NCI-H128 (cell line): Measurements from ENCODE around the gene NRAS.
"Not testable (repeated sequence)": the region's sequence is repeated elsewhere in the genome, so short reads cannot be mapped to it uniquely, and the experiment has no call there.

Experiments
- DNase-seq: peaks from one replicate; lab custom pipeline; 2025; ENCODE audit not compliant: unreplicated experiment; lab: John Stamatoyannopoulos, UW

The NRAS gene

DNA sequence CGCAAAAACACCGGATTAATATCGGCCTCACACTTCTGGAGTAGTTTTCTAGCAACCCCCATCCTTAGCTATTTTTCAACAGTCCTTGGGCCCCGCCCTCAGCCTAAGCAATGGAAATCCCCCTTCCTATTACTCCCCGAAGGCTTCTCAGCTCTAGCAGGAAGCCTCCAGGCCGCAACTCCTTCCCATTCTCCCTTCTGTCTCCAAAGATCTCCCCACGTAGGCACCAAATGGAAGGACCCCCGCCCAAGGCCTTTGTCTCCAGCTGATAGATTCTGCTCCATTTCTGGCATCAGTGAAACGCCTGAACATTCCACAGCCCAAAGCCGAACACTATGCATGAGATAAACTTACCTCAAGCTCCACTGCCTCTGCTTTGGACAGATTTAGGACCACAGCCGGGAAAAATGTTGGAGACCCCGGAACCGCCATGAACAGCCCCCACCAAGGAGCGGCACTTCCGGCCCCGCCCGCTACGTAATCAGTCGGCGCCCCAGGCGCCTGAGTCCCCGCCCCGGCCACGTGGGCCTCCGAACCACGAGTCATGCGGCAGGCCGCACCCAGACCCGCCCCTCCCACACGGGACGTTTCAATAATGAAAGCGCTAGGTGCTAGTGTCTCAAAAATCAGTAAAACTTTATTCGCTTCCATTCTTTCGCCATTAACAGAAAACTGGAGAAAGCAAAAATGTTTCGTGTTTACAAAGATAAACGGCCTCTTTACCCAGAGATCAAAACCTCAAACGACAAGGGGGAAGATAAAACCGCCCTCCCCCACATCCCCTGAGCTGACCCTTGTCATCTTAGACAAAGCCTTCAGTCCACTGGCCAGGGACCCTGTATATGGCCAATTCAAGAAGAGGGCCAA lies at the start of gene NRAS:
Gene NRAS (minus strand): TSS at position 468 of the 867 bp plus-strand sequence. CDS start 611 bp downstream, outside the sequence.
- peak; percentile 65 for DNase-seq

DNA sequence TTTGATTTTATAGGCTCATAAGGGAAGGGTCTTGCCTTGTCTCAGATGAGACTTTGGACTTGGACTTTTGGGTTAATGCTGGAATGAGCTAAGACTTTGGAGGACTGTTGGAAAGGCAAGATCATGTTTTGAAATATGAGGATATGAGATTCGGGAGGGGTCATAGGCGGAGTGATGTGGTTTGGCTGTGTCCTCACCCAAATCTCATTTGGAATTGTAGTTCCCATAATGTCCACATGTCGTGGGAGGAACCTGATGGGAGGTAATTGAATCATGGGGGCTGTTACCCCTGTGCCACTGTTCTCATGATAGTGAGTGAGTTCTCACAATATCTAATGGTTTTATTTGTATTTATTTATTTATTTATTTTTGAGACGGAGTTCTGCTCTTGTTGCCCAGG lies 48.1 kb upstream of the NRAS start:
- DNase-seq: no peak

DNA sequence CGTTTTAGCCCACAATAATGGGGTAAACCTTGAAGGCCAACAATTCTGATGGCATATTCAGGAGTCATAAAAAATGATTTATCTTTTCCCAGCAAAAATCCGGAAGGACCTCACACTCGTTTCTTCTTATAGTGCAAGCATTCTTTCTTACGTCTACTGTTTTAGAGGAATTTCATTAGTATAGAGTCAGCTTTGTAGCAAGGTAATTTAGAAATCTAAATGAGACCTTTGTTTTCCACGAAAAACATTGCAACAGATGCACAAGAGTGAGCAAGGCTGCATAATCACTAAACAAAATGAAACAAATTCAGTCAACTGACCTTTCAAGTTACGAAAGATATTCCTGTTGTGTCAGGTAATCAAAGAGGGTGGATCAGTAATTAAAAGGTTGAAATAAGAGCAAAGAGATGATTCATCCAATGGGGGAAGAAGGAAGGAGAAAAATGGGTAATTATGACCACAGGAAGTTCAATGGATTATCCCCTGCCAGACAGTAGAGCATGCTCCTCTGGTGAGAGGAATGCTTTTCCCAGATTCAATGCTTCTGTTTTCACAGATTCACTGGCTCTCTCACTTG lies 41.8 kb upstream of the NRAS start:
- no peak for DNase-seq

DNA sequence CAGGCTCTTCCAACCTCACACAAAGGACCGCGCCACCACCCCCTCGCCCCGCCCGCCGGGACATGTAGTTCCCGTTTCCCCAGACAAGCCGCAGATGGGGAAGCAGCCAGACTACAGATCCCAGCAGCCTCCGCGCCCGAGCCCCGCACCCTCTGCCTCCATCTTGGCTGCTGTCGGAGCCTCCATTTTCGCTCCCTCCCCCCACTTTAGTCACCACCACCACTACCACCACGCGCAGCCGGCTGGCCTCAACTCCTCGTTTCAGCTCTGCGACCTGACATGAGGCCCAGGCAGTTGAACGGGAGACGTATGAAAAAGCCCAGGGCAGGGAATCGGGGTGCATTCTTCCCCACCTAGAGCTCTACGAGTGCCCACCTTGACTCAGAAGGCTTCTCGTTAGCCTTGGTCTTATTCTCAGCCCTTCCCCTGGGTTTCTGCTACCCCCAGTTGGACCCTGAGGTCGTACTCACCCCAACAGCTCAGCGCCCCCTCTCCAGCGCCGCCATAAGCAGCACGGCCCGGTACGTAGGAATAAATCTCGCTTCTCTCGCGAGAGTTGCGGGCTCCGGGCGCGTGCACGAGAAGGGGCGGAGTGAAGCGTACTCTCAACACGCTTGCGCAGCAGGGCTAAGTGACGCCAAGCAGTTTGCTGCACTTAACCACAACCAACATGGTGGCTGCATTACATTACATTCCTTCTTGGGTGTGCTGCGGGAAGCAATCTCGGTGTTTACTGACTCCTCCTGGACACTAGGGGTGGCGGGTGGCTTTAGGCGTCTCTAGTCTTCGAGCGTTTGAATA lies 41.1 kb upstream of the NRAS start, which contains the start of gene CSDE1:
Gene CSDE1 (minus strand): TSS at position 530 of the 801 bp plus-strand sequence. CDS start 18,094 bp downstream, outside the sequence.
- peak; percentile 97 for DNase-seq

DNA sequence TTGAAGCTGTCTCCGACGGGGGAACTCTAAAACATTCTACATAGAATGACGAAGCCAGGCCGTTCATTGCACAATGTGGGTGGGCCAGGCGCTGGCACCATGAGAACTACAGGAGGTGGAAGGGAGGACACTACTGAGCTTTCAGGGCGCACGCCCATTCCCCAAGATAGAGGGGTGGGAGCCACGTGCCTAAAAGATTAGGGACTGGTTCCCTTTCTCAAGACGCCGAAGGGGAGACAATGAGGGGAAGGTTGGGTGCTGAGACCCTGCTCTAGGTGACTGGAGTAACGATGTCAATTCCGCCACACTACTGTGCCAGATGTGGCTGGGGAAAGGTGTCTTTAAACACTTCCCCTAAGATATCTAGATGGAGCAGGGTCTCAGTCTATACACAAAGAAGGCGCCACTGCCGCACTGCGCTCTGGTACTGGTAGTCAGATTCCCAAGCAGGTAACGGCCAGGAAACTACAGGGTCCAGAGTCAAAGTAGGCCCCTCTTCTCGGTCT lies 40.4 kb upstream of the NRAS start:
- no peak for DNase-seq

DNA sequence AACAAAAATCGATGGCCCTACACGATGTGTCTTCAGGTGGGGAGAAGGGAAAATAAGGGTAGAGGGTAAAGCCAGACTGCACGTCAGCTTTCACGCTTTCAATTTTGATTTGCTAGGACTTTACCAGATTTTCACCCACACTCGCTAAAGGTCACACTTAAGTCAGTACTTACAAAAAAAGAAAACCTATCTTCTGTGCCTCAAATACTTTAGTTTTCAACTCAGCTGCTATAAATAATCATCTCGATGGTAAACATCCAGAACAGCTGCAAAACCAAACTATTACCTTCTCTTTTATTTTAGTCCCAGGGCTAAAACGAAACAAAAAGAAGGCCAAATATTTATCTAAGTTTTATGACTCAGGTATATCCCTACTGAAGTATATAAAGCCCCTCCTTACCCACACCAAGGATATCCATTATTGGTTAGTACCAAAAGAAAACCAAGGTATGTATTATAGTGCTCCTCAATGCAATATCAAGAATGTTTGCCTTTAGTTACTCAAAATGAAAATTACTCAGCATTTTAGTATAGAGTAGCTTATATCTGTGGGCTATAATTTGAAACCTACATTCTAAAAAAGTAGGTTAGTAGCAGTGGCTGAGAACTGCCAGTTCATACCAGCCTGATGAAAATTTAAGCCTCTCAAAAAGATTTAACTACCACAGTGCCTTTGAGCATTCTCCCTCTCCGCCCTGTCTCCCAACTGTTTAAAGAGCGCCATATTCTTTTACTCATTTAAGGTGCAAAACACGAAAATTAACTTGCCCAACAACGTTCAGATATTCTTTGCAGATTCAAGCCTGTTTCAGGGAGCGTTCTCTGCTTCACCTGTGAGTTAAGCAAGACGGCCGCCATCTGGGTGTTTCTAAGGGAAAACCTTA lies 39.7 kb upstream of the NRAS start:
- DNase-seq: no peak

DNA sequence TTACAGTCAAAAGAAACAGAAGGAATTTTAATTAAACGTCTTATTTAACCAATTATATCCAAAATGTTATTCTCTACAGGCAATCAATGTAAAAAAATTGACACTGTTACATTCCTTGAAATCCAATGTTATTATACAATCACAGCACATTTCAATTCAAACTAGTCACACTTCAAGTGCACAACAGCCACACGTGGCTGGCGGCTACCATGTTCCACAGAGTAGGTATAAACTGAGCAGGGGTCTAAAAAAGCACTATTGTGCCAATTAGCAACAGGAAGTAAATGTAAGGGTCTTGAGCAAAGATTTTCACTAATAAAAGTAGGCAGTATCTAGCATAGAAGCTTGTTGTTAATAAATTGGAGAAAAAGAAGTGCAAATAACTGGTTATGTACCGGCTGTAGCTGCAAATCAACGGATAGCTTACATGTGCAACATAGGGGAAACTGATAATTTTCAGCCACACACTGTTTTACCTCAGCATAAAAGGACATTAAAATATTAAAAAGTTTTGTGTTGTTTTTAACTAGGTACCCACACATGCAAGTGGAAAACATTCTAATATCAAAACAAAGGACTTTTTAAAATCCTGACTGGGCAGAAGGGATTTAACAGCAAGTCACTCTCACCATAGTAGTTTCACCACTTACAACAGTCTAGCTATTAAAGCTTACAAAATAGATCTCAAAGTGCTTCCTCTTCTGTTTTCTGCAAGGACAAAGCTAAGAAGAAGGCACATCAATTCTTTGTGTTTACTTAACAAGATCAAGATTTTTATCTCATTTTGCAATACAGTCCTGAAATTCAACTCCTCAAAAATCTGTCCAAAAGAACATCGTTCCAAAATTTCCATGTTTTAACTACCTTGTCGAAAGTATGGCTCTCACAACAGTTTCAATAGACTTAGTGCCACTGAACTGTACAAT lies 38.7 kb upstream of the NRAS start:
- no peak for DNase-seq

DNA sequence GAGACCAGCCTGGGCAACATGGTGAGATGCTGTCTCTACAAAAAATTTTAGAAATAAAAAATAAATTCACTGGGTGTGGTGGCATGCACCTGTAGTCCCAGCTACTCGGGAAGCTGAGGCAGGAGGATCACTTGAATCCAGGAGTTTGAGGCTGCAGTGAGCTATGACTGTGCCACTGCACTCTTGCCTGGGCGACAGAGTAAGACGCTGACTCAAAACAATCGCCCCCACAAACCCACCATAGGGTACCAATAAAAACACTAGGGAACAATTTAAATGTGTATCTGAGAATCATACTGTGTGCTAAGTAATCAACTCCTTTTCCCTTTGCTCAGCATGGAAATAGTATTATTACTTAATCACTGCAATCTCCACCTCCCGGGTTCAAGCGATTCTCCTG lies 37.1 kb upstream of the NRAS start:
- not testable (repeated sequence) for DNase-seq

DNA sequence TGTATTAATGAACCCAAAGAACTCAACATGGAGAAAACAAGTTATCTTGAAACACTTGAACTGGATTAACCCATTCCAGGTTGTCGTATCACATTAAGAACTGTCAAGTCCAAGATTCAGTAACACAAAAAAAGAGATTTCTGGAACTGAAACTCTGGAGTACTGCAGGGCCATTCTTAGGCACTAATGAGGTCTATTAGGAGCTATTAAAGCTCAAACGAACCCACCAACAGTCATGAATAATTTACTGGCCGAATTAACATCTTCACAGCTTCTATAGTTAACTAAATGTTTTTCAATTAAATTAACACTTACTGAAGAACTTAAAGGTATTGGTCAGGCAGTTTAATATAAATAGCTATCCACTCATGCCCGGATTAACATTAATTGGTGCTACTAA lies 36.6 kb upstream of the NRAS start:
- no peak for DNase-seq

DNA sequence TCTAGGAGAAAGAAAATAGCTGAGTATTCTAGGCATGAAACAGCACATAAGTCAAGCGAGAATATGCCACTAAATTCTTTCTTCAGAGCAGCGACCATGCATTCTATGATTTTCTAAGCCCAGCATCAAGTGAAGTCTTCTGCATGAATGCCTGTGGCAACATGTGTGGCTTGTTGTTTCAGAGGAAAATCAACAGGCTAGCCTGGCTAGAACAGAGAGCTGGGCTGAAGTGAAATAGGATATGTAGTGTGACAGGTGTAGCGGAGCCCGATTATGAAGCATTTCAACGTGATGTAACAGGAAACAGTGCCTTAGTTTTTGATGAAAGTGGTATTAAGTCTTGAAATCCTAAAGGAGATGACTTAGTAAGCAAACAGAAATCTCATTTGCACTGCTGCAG lies 34.2 kb upstream of the NRAS start:
- peak; percentile 53 for DNase-seq

DNA sequence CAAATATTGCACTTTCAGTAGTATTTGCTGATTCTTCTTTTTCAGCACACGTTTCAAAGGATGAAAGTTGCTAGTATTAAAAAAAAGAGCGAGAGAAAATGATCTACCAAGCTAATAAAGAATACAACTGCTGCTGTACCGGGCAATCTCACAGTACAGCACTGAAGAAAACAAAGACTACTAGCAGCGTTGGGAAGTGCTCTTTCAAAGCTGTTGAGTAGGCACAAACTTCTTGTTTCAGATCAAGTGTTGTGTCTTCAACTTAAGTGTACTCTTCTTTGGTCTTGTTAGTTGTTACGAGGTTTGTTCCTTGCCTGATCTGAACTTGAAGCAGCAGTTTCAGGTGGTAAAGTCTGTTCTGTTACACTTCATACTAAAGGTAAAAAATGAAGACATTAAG lies 33.3 kb upstream of the NRAS start:
- DNase-seq: no peak

DNA sequence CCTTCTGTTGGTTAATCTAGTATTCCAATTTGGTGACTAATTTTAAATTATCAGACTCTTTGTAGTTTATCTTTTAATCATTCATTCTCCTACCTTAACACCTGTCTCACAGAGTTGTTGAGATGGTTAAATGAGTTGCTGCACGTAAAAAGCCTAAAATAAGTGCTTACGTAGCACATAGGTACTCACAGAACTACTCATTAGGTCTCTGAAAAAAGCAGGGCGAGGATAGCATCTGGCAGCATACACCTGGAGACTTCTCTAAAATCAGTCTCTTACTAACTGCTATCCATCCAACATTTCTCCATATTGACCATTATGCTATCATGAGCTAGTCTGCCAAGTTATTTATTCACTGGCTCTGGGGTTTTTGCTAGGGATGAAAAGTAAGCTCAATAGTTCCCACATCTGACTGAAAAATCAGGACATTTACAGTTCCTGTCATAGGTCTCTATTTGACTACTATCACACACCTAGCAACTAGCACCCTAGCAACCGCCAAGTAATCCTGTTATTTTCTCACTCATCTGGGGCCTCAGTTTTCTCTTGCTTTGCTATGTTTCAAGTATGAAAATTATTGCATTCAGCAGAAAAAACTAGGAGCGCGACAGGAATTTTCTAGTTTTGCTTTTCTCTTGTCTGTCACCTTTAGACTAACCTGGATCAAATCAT lies 30.0 kb upstream of the NRAS start:
- no peak for DNase-seq

DNA sequence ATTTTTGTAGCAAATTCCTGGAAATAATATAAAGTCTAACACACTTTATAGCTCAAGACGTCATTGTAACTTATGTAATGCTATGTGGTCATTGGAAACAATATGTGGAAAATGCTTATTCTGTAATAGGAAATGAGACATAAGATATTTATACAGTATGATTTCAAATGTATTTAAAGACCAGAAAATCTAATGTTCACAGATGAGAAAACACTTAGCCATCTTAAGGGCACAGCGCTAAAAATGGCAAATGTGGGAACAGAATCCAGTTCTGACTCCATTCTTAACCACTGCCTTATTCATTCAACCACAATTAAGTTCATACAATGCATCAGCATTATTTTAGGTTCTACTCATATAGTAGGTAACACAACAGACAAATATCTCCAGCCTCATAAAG lies 28.7 kb upstream of the NRAS start:
- DNase-seq: no peak

DNA sequence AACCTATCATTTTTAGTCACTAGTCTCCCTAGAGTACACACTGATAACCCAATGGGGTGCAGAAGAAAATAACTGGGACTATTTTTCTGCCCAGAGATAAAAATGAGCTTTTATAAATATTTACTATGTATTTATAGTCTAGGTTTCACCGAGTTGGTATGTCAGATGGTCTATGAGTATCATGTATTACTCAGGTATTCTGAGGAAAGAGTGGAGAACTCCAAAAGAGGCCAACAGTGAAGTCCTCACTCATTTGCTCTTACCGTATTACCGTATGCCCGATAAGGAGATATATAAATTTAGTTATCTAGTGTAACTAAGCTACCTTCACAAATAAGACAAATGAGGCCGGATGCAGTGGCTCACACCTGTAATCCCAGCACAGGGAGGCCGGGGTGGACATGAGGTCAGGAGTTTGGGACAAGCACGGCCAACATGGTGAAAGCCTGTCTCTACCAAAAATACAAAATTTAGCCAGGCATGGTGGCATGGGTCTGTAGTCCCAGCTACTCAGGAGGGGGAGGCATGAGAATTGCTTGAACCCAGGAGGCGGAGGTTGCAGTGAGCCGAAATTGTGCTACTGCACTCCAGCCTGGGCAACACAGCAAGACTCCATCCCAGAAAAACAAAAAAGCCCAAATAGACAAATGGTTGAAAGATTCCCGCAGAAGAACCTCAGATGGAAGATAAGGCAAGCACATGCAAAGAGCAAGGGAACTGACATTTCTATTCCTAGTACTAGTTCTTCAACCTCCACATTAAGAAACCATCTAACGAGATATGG lies 25.6 kb upstream of the NRAS start:
- no peak for DNase-seq

DNA sequence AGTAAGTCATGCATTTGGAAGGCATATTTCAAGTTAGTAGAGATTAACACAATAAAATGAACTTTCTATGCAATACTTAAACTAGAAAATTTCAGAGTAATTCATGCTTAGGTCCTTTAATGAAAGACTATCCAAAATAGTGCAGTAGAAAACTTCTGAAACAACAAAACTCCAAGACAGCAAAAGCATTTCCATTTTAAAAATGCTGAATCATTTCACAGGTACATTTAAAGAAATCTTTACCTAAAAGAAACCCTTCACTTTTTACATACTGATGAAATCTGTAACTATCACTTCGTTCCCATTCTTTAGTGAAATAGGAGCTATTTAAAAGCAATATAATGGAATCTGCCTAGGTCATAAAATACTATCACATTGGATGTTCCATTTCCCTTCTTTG lies 23.8 kb upstream of the NRAS start:
- DNase-seq: no peak

DNA sequence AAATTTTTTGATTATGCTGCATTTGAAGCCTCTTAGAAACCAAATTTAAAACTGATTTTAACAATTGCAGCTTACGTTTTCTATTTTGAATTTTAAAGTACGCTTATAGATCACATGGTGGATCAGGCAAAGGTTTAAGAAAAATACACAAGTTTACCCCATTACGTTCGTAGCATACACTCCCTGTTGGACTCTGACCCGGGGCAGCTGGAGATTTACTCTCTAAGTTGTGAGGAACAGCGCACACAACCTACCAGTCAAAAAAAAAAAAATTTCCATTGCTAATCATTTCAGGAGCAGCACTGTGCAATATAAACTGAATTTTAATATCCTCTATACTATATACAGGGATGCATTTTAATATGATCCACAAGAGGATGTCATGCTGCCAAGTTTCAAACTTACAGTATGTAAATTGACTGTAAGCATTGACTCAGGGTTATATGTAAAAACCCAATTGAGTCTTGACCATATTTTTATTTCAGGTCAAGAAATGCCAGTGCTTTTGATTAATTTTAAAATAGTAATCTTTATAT lies 20.8 kb upstream of the NRAS start:
- no peak for DNase-seq

DNA sequence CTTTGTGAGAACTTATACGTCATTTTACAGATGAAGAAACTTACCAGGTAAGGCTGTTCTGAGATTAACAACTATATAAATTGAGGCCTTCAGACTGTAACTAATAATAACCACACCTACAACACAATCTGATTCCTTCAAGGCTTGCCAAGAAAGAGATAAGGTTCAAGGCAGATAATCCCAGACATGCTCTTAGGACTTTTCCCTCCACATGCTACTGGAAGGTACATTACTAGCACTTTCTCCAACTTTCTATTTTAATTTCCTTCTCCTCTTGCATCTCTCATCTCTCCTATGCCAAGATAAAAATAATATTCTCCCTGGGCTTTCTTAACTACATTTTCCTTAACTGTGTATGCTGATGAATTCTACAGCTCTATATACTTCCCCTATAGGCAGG lies 18.9 kb upstream of the NRAS start:
- no peak for DNase-seq

DNA sequence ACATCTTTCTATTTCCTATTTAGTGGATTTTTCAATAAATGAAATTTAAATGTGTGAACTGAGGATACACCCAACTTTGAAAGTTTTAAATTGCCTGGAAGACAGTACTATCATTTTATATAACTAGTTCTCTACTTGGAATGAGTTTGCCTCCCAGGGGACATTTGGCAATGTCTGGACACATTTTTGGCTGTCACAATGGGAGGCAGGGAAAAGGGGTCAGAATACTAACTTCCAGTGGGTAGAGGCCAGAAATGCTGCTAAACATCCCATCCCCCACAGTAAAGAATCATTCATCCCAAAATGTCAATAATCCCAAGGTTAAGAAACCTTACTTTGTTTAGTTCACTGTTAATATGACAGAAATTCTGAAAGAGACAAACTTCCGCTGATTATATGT lies 13.2 kb upstream of the NRAS start:
- DNase-seq: no peak
